ENCODE results near the gene ERBB4. TPM values are rescaled to one million over a fixed set of nuclear protein-coding genes. Genes with fewer than 3 reads are reported as not detected.

Gene ERBB4
- total RNA-seq, 4 donors from 2014 or later, result 0.09 to 0.67 TPM; not detected in 2

GRCh38 chr2:211631503-211631902 is 907.1 kb downstream of the ERBB4 start:
- TF ChIP-seq POLR2A (IDR thresholded peaks at IDR 0.05), result no peak
- TF ChIP-seq, protein P1, sequence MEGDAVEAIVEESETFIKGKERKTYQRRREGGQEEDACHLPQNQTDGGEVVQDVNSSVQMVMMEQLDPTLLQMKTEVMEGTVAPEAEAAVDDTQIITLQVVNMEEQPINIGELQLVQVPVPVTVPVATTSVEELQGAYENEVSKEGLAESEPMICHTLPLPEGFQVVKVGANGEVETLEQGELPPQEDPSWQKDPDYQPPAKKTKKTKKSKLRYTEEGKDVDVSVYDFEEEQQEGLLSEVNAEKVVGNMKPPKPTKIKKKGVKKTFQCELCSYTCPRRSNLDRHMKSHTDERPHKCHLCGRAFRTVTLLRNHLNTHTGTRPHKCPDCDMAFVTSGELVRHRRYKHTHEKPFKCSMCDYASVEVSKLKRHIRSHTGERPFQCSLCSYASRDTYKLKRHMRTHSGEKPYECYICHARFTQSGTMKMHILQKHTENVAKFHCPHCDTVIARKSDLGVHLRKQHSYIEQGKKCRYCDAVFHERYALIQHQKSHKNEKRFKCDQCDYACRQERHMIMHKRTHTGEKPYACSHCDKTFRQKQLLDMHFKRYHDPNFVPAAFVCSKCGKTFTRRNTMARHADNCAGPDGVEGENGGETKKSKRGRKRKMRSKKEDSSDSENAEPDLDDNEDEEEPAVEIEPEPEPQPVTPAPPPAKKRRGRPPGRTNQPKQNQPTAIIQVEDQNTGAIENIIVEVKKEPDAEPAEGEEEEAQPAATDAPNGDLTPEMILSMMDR (IDR thresholded peaks at IDR 0.05), result no peak
- H3K36me3 ChIP-seq, result no peaks in the 10 kb centered on the region
- no peak for DNase-seq
- no peak overlapping the region for H3K27ac ChIP-seq
- H3K4me3 ChIP-seq, result no peak overlapping the region
- no peaks in the 10 kb centered on the region for H3K27me3 ChIP-seq
- no peaks in the 10 kb centered on the region for H3K9me3 ChIP-seq
- no peaks in the 10 kb centered on the region for H3K4me1 ChIP-seq

DNA sequence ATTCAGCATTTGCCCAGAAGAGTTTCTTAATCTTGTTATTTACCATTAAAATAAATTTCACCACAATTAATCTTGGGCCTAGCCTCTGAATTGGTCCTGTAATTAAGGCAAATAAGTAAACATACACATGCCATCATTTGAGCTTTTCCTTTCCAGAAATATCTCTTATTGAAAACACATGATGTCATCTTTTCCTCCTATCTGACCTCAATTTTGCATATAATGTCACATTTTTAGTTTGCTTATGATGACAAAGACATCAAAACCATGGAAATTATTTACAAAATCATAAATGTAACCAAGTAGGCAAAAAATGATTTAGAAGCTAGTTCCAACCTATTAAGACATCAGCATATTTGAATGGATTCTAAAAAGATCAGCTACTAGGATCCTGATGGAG is 915.5 kb downstream of the ERBB4 start:
- Histone ChIP-seq H3K4me1 (no peaks in the 10 kb centered on the region), H3K27ac (no peak overlapping the region), H3K4me3 (no peak overlapping the region), H3K27me3 (no peaks in the 10 kb centered on the region), H3K36me3 (no peaks in the 10 kb centered on the region), H3K9me3 (no peaks in the 10 kb centered on the region)
- TF ChIP-seq POLR2A (IDR thresholded peaks at IDR 0.05), result no peak
- TF ChIP-seq, protein P1 (IDR thresholded peaks at IDR 0.05), result no peak
- no peak for DNase-seq

DNA sequence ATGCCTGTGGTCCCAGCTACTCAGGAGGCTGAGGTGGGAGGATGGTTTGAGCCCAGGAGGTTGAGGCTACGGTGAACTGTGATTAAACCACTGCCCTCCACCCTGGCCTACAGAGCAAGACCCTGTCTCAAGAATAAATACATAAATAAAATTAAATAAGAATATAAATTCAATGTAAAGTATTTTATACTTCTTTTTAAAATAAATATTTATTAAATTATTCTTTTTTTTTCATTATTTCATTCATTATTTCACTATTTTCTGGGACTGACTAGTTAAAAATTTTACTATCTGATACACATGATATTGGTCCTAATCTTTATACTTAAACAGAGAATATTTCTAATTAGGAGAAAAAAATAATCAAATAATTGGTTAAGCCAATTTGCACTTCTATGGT is 917.6 kb downstream of the ERBB4 start:
- no peak overlapping the region for H3K27ac ChIP-seq
- TF ChIP-seq, protein P1 (IDR thresholded peaks at IDR 0.05), result no peak
- no peak for TF ChIP-seq POLR2A (IDR thresholded peaks at IDR 0.05)
- DNase-seq, result no peak
- no peaks in the 10 kb centered on the region for H3K9me3 ChIP-seq
- H3K4me1 ChIP-seq, result no peaks in the 10 kb centered on the region
- no peak overlapping the region for H3K4me3 ChIP-seq
- H3K36me3 ChIP-seq, result no peaks in the 10 kb centered on the region
- no peaks in the 10 kb centered on the region for H3K27me3 ChIP-seq

GRCh38 chr2:211617803-211618202 is 920.8 kb downstream of the ERBB4 start:
- H3K4me1 ChIP-seq, result no peaks in the 10 kb centered on the region

GRCh38 chr2:211611621-211612020 is 927.0 kb downstream of the ERBB4 start:
- Histone ChIP-seq H3K27me3 (no peaks in the 10 kb centered on the region), H3K4me3 (peak overlapping the region in 1 of 4 donors; percentile 29), H3K27ac (peak overlapping the region in 1 of 4 donors; percentile 11), H3K9me3 (no peaks in the 10 kb centered on the region), H3K4me1 (no peaks in the 10 kb centered on the region), H3K36me3 (no peaks in the 10 kb centered on the region)
- DNase-seq, result no peak
- no peak for TF ChIP-seq POLR2A (IDR thresholded peaks at IDR 0.05)
- TF ChIP-seq, protein P1 (IDR thresholded peaks at IDR 0.05), result no peak

More at GRCh38 chr2:211617803-211618202, 920.8 kb downstream of the ERBB4 start:
- Histone ChIP-seq H3K27me3 (no peaks in the 10 kb centered on the region), H3K27ac (no peak overlapping the region), H3K36me3 (no peaks in the 10 kb centered on the region), H3K9me3 (no peaks in the 10 kb centered on the region), H3K4me3 (no peak overlapping the region)
- no peak for DNase-seq
- no peak for TF ChIP-seq POLR2A (IDR thresholded peaks at IDR 0.05)
- TF ChIP-seq, protein P1 (IDR thresholded peaks at IDR 0.05), result no peak

- no peak for DNase-seq
- Histone ChIP-seq H3K36me3 (no peaks in the 10 kb centered on the region), H3K4me1 (no peaks in the 10 kb centered on the region), H3K4me3 (peak overlapping the region in 1 of 4 donors; percentile 29), H3K27me3 (no peaks in the 10 kb centered on the region), H3K9me3 (no peaks in the 10 kb centered on the region), H3K27ac (peak overlapping the region in 1 of 4 donors; percentile 11)
- no peak for TF ChIP-seq POLR2A (IDR thresholded peaks at IDR 0.05)
- TF ChIP-seq, protein P1 (IDR thresholded peaks at IDR 0.05), result no peak
Observed at GRCh38 chr2:211611061-211611518, 927.5 kb downstream of the ERBB4 start.

Data from Peyer's patch (tissue), 4 donors.